Measurements from ENCODE around the gene GRID1.

- TF ChIP-seq POLR2A (IDR thresholded peaks at IDR 0.05; ENCODE audit: low read length) = no peak
- TF ChIP-seq GATA1 (IDR thresholded peaks at IDR 0.05; ENCODE audit: low read depth, low read length) = no peak
Observed at GRCh38 chr10:86206240-86206579, 160.4 kb downstream of the GRID1 start.

Data from erythroblast (primary cell).